Measurements from ENCODE around the gene RNASEH2A. TPM values are rescaled to one million over a fixed set of nuclear protein-coding genes. Genes with fewer than 3 reads are reported as not detected.

Gene RNASEH2A
- total RNA-seq, result 10 to 100 TPM in 5 of 8 experiments, 1 to 10 TPM in 3; 4.2 to 42.4 (median 12.3) TPM

DNA sequence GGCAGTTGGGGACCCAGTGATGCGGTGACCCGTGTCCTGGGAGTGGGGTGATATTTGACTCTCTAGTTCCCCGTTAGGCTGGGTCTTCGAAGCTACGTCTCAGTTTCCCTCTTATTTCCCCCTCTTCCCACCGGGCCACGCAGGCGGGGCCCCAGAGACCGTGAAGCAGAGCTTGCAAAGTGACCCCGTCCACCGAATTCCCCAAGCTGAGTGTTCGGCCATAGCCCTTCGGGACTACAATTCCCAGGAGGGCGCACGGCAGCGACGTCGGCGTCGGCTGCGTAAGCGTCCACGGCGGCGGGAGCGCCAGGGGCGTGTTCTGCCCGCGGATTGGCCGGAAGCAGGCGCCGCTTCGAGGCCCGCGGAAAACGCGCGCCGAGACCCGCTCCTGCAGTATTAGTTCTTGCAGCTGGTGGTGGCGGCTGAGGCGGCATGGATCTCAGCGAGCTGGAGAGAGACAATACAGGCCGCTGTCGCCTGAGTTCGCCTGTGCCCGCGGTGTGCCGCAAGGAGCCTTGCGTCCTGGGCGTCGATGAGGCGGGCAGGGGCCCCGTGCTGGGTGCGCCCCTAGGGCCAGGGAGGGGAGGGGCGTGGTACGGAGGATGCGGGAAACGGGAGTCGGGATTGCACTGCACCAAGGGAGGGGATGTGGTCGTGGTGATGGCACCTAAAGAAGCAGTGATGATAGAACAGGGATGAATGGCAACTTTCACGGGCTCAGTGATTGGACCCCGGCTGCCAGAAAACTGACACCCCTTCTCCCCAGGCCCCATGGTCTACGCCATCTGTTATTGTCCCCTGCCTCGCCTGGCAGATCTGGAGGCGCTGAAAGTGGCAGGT, at the start of gene RNASEH2A:
Gene RNASEH2A, plus strand, starts transcription at position 343 of the 840 bp plus-strand sequence. Its CDS starts 90 bp downstream, at position 433.
- H3K4me3 ChIP-seq, result peak within 1 kb of the TSS; percentile 48 to 82 (median 66)
- in situ Hi-C loops (cut with MboI; ENCODE audit: low pct_unique_long_range_greater_than_20kb in 2 of 9, low sequenced_read_pairs in 9 of 9, unreplicated experiment in 9 of 9), result no loop called here
- 0 to 56% (median 4%) methylated on average over 1 to 20 of the region's 66 CpGs; no CpG with 5 or more reads in 4 of the 10 experiments for WGBS, 10 experiments
- peaks cover 11 to 12% of the 10 kb centered on the region in 2 donors for H3K4me1 ChIP-seq (replicated peaks in 1 of 2)
- H3K27ac ChIP-seq, result peak within 1 kb of the TSS in 1 of 2 donors; percentile 76
- ATAC-seq (replicated peaks in 6 of 8), result peak; percentile 74 to 87 (median 80)

DNA sequence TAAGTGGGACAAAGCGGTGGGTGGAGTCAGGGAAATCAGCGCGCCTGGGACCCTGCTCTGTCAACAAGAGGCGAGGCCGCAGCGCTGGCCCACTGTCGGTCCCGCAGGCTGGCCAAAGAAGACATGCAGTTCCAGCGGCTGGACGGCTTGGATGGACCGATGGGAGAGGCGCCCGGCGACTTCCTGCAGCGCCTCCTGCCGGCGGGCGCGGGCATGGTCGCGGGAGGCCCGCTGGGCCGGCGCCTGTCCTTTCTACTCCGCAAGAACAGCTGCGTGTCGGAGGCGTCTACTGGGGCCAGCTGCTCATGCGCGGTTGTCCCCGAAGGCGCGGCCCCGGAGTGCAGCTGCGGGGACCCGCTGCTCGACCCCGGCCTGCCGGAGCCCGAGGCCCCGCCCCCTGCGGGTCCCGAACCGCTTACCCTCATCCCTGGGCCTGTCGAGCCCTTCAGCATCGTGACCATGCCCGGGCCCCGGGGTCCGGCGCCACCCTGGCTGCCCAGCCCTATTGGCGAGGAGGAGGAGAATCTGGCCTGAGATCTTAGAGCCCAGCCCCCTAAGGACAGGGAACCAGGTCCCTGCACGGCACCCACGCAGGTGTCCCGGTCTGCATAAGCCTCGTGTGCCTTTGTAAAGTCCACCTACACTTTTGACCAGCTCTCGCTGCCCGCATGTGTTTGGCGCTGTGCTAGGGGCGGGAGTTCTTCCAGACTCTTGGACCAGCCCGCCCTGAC, 48.7 kb upstream of the RNASEH2A start:
- H3K4me3 ChIP-seq, result peak overlapping the region in 3 of 5 donors; percentile 4 to 14 (median 9)
- H3K27ac ChIP-seq, result no peak overlapping the region
- ATAC-seq (replicated peaks in 6 of 8), result peak; percentile 77 to 95 (median 86)
- H3K4me1 ChIP-seq (replicated peaks in 1 of 2), result peaks cover 0 to 4% of the 10 kb centered on the region in 2 donors
- 0 to 60% (median 29%) methylated on average over 2 to 12 of the region's 60 CpGs; no CpG with 5 or more reads in 2 of the 10 experiments for WGBS, 10 experiments
- in situ Hi-C loops (cut with MboI; ENCODE audit: low pct_unique_long_range_greater_than_20kb in 2 of 9, low sequenced_read_pairs in 9 of 9, unreplicated experiment in 9 of 9), result no loop called here

DNA sequence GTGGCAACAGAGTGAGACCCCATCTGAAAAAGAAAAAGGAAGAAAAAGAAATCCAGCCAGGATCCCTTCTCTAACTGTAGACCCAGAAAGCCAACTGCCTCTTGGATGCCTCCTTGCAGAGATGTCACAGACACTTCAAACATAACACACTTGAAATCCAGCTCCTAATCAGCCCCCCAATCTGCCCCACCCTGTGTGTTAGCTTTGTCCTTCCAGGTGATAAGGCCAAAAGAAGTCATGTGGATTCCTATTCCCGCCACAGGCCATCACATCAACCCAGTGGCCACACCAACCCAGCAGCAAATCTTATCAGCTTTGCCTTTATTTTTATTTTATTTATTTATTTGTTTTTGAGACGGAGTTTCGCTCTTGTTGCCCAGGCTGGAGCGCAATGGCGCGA, 46.7 kb upstream of the RNASEH2A start:
- Histone ChIP-seq H3K27ac (no peak overlapping the region), H3K4me3 (no peak overlapping the region), H3K4me1 (replicated peaks in 1 of 2) (peaks cover 0 to 4% of the 10 kb centered on the region in 2 donors)
- ATAC-seq (replicated peaks in 6 of 8), result no peak
- WGBS, 10 experiments, result 60 to 100% (median 89%) methylated on average over 1 to 6 of the region's 6 CpGs; no CpG with 5 or more reads in 4 of the 10 experiments
- in situ Hi-C loops (cut with MboI; ENCODE audit: low pct_unique_long_range_greater_than_20kb in 2 of 9, low sequenced_read_pairs in 9 of 9, unreplicated experiment in 9 of 9), result loop anchor here in 1 of 9 experiments (10.0 kb wide), 1 partner anchor 85 kb away; no protein-coding TSS in a partner anchor

GRCh38 chr19:12763100-12763499, 43.3 kb upstream of the RNASEH2A start:
- ATAC-seq (replicated peaks in 6 of 8), result no peak
- in situ Hi-C loops (cut with MboI; ENCODE audit: low pct_unique_long_range_greater_than_20kb in 2 of 9, low sequenced_read_pairs in 9 of 9, unreplicated experiment in 9 of 9), result loop anchor here in 1 of 9 experiments (10.0 kb wide), 1 partner anchor 82 kb away; no protein-coding TSS in a partner anchor
- no peak overlapping the region for H3K4me3 ChIP-seq
- no peak overlapping the region for H3K27ac ChIP-seq
- 90 to 100% (median 98%) methylated on average over 1 to 7 of the region's 11 CpGs; no CpG with 5 or more reads in 6 of the 10 experiments for WGBS, 10 experiments
- H3K4me1 ChIP-seq (replicated peaks in 1 of 2), result no peaks in the 10 kb centered on the region

DNA sequence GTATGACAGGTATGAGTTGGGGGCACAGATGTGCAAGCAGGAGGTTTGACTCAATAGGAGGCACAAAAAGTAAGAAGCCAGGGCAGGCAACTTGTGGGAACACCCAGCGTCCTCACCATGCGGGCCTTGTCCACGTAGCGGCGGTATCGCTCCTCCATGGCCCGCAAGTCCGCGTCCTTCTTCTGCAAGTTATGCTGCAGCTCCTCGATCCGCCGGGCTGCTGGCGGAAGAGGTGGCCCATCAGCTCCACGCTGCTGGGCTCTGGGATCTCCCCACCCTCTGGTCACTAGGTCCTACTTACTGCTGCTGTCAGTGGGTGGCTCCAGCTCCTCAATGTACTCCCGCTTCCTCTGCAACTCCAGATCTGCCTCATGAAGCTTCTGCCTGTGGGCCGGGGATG, 41.7 kb upstream of the RNASEH2A start:
- WGBS, 10 experiments, result 89 to 100% (median 98%) methylated on average over 1 to 5 of the region's 16 CpGs; no CpG with 5 or more reads in 4 of the 10 experiments
- H3K4me3 ChIP-seq, result no peak overlapping the region
- peaks cover 4% of the 10 kb centered on the region in 2 donors for H3K4me1 ChIP-seq (replicated peaks in 1 of 2)
- ATAC-seq (replicated peaks in 6 of 8), result no peak
- in situ Hi-C loops (cut with MboI; ENCODE audit: low pct_unique_long_range_greater_than_20kb in 2 of 9, low sequenced_read_pairs in 9 of 9, unreplicated experiment in 9 of 9), result loop anchor here in 1 of 9 experiments (10.0 kb wide), 1 partner anchor 80 kb away; no protein-coding TSS in a partner anchor
- no peak overlapping the region for H3K27ac ChIP-seq

GRCh38 chr19:12766051-12766521, 40.3 kb upstream of the RNASEH2A start:
- ATAC-seq (replicated peaks in 6 of 8), result peak in 6 of 8 experiments; percentile 26 to 97 (median 80)
- Histone ChIP-seq H3K27ac (peak overlapping the region in 1 of 2 donors; percentile 20), H3K4me3 (peak overlapping the region in 4 of 5 donors; percentile 27 to 51 (median 30)), H3K4me1 (replicated peaks in 1 of 2) (peaks cover 8% of the 10 kb centered on the region in 2 donors)
- in situ Hi-C loops (cut with MboI; ENCODE audit: low pct_unique_long_range_greater_than_20kb in 2 of 9, low sequenced_read_pairs in 9 of 9, unreplicated experiment in 9 of 9), result loop anchor here in 1 of 9 experiments (10.0 kb wide), 1 partner anchor 79 kb away; no protein-coding TSS in a partner anchor
- WGBS, 10 experiments, result 0% methylated on average over 2 to 5 of the region's 30 CpGs; no CpG with 5 or more reads in 8 of the 10 experiments

- WGBS, 10 experiments, result 71 to 83% methylated on average over 1 to 3 of the region's 11 CpGs; no CpG with 5 or more reads in 8 of the 10 experiments
- in situ Hi-C loops (cut with MboI; ENCODE audit: low pct_unique_long_range_greater_than_20kb in 2 of 9, low sequenced_read_pairs in 9 of 9, unreplicated experiment in 9 of 9), result loop anchor here in 1 of 9 experiments (10.0 kb wide), 1 partner anchor 78 kb away; no protein-coding TSS in a partner anchor
- ATAC-seq (replicated peaks in 6 of 8), result no peak
Observed at GRCh38 chr19:12767150-12767549, 39.2 kb upstream of the RNASEH2A start.

GRCh38 chr19:12767666-12768065, 38.7 kb upstream of the RNASEH2A start:
- 60 to 100% (median 93%) methylated on average over 1 to 13 of the region's 15 CpGs; no CpG with 5 or more reads in 3 of the 10 experiments for WGBS, 10 experiments
- Histone ChIP-seq H3K4me3 (no peak overlapping the region), H3K27ac (no peak overlapping the region), H3K4me1 (replicated peaks in 1 of 2) (peaks cover 8% of the 10 kb centered on the region in 2 donors)
- in situ Hi-C loops (cut with MboI; ENCODE audit: low pct_unique_long_range_greater_than_20kb in 2 of 9, low sequenced_read_pairs in 9 of 9, unreplicated experiment in 9 of 9), result loop anchor here in 1 of 9 experiments (10.0 kb wide), 1 partner anchor 77 kb away; no protein-coding TSS in a partner anchor
- ATAC-seq (replicated peaks in 6 of 8), result no peak

More at GRCh38 chr19:12767150-12767549, 39.2 kb upstream of the RNASEH2A start:
- Histone ChIP-seq H3K4me1 (replicated peaks in 1 of 2) (peaks cover 8% of the 10 kb centered on the region in 2 donors), H3K27ac (no peak overlapping the region), H3K4me3 (no peak overlapping the region)

DNA sequence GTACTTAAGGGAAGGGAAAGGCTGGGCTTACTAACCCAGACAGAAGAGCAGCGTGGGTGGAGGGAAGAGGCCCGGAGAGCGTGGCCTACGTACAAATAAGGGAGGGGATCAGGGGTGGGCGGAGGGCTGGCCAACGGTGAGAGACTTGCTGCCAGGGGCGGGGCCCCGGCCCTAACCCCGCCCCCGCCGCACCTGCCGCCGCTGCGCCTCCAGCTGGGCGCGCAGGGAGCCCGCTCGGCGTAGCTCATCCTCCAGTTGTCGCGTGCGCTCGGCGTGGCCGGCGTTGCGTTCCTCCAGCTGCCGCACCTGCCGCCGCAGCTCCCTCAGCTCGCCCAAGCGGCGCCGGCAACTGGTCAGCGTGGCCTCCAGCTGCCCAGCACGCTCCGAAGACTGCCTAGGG, 36.7 kb upstream of the RNASEH2A start:
- peaks cover 8% of the 10 kb centered on the region in 2 donors for H3K4me1 ChIP-seq (replicated peaks in 1 of 2)
- peak overlapping the region; percentile 35 to 45 for H3K27ac ChIP-seq
- 55% methylated on average over 8 of the region's 37 CpGs; no CpG with 5 or more reads in 9 of the 10 experiments for WGBS, 10 experiments
- H3K4me3 ChIP-seq, result peak overlapping the region in 1 of 5 donors; percentile 2
- peak in 5 of 8 experiments; percentile 68 to 91 (median 86) for ATAC-seq (replicated peaks in 6 of 8)
- in situ Hi-C loops (cut with MboI; ENCODE audit: low pct_unique_long_range_greater_than_20kb in 2 of 9, low sequenced_read_pairs in 9 of 9, unreplicated experiment in 9 of 9), result loop anchor here in 1 of 9 experiments (10.0 kb wide), 1 partner anchor 75 kb away; no protein-coding TSS in a partner anchor

GRCh38 chr19:12770922-12771321, 35.5 kb upstream of the RNASEH2A start:
- 93 to 100% (median 100%) methylated on average over 3 to 5 of the region's 13 CpGs; no CpG with 5 or more reads in 7 of the 10 experiments for WGBS, 10 experiments
- Histone ChIP-seq H3K4me1 (replicated peaks in 1 of 2) (peaks cover 8% of the 10 kb centered on the region in 2 donors), H3K27ac (no peak overlapping the region), H3K4me3 (no peak overlapping the region)
- no peak for ATAC-seq (replicated peaks in 6 of 8)
- in situ Hi-C loops (cut with MboI; ENCODE audit: low pct_unique_long_range_greater_than_20kb in 2 of 9, low sequenced_read_pairs in 9 of 9, unreplicated experiment in 9 of 9), result no loop called here

DNA sequence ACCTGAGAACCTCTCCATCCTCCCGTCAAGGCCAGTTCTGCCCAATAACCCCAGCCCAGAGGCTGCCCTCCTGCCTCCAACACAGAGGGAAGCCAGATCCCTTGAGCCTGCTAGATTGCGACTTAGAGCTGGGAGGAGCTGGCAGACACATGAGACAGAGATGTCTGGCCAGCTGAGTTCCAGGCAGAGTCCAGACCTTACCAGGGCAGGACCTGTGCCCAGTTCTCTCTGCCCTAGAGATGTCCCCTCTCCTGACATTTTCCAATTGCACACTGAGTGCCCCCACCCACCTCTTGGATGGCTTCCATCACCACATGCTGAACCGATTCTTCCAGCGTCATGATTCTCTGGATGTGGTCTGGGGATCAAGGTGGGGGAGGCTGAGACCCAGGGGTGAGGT, 34.1 kb upstream of the RNASEH2A start:
- H3K4me3 ChIP-seq, result no peak overlapping the region
- in situ Hi-C loops (cut with MboI; ENCODE audit: low pct_unique_long_range_greater_than_20kb in 2 of 9, low sequenced_read_pairs in 9 of 9, unreplicated experiment in 9 of 9), result no loop called here
- ATAC-seq (replicated peaks in 6 of 8), result no peak
- H3K4me1 ChIP-seq (replicated peaks in 1 of 2), result peaks cover 8 to 10% of the 10 kb centered on the region in 2 donors
- no peak overlapping the region for H3K27ac ChIP-seq
- 83 to 100% (median 90%) methylated on average over 1 to 2 of the region's 4 CpGs; no CpG with 5 or more reads in 7 of the 10 experiments for WGBS, 10 experiments

GRCh38 chr19:12773571-12773970, 32.8 kb upstream of the RNASEH2A start:
- peaks cover 17 to 20% of the 10 kb centered on the region in 2 donors for H3K4me1 ChIP-seq (replicated peaks in 1 of 2)
- no peak overlapping the region for H3K4me3 ChIP-seq
- WGBS, 10 experiments, result 60 to 100% (median 90%) methylated on average over 1 to 2 of the region's 2 CpGs; no CpG with 5 or more reads in 1 of the 10 experiments
- no peak overlapping the region for H3K27ac ChIP-seq
- in situ Hi-C loops (cut with MboI; ENCODE audit: low pct_unique_long_range_greater_than_20kb in 2 of 9, low sequenced_read_pairs in 9 of 9, unreplicated experiment in 9 of 9), result no loop called here
- no peak for ATAC-seq (replicated peaks in 6 of 8)

Measured in motor neuron (in vitro differentiated cells).